H1 (cell line): ENCODE results near the gene TMUB1. TPM values are rescaled to one million over a fixed set of nuclear protein-coding genes. Genes with fewer than 3 reads are reported as not detected.

Experiments
- CTCF ChIA-PET: fragments of 300-600 bp; sonication (Branson Sonifier 250); formaldehyde crosslinking; loops from one replicate; lab custom pipeline; 2021; ENCODE audit not compliant: partially characterized antibody; lab: Charles Lee
- POLR2A ChIA-PET: fragments of 300-600 bp; sonication (Branson Sonifier 250); formaldehyde crosslinking; loops from one replicate; lab custom pipeline; 2021; ENCODE audit warnings: inconsistent platforms; ENCODE audit not compliant: partially characterized antibody; lab: Charles Lee
- DNase-seq, 2 experiments: peaks; one replicate each; pipeline versions ENCODE4 v3.0.0 to v3.0.0-alpha.2; 2010 to 2022; ENCODE audit warnings: low spot score in 2 of 2, low read depth in 1 of 2, mixed read lengths in 1 of 2
- FAIRE-seq: peaks from 2 replicates; lab custom pipeline; 2011; peaks lifted over from hg19 to GRCh38; lab: Jason Lieb, UNC
- H2AFZ ChIP-seq: 2 replicates; pipeline ENCODE4 v1.8.1; 2012; ENCODE audit warnings: low read length, inconsistent platforms
- H2AK5ac ChIP-seq: 2 replicates; pipeline ENCODE4 v1.6.1; 2013; ENCODE audit warnings: low read depth, low read length
- H2BK120ac ChIP-seq: replicated peaks from 2 replicates; pipeline ENCODE3; 2013; ENCODE audit warnings: low read depth, low read length, inconsistent platforms
- H2BK12ac ChIP-seq: 2 replicates; pipeline ENCODE4 v1.6.1; 2013; ENCODE audit warnings: low read depth, low read length
- H2BK15ac ChIP-seq: 2 replicates; pipeline ENCODE4 v1.6.1; 2013; ENCODE audit warnings: low read length
- H2BK20ac ChIP-seq: 2 replicates; pipeline ENCODE4 v1.6.1; 2013; ENCODE audit warnings: low read length
- H2BK5ac ChIP-seq: 2 replicates; pipeline ENCODE4 v1.6.1; 2013; ENCODE audit warnings: low read depth, low read length
- H3K14ac ChIP-seq: 2 replicates; pipeline ENCODE4 v1.6.1; 2013; ENCODE audit warnings: inconsistent platforms; ENCODE audit not compliant: insufficient read length
- H3K18ac ChIP-seq: 2 replicates; pipeline ENCODE4 v1.6.1; 2013; ENCODE audit warnings: low read length; ENCODE audit errors: extremely low read depth
- H3K23ac ChIP-seq: 2 replicates; pipeline ENCODE4 v1.6.1; 2013; ENCODE audit warnings: inconsistent platforms; ENCODE audit not compliant: insufficient read length
- H3K23me2 ChIP-seq: 2 replicates; pipeline ENCODE4 v1.6.1; 2013; ENCODE audit warnings: low read depth, low read length
- H3K27ac ChIP-seq: 2 replicates; pipeline ENCODE4 v1.6.1; 2011; ENCODE audit warnings: low read depth, low read length, inconsistent platforms
- H3K27me3 ChIP-seq, 4 experiments: replicated peaks in 1 of 4; 1 replicate in 1 of 4; 2 replicates in 3 of 4; pipeline versions ENCODE4 v1.6.1 to v1.8.1; 2011 to 2013; ENCODE audit warnings: low read length in 3 of 4, mild to moderate bottlenecking in 3 of 4, inconsistent platforms in 2 of 4, mixed read lengths in 2 of 4, moderate library complexity in 1 of 4; ENCODE audit not compliant: control insufficient read depth in 3 of 4, insufficient read depth in 3 of 4; ENCODE audit errors: extremely low read depth in 1 of 4
- H3K36me3 ChIP-seq, 4 experiments: 2 replicates each; pipeline versions ENCODE4 v1.6.1 to v1.8.1; 2011 to 2013; ENCODE audit warnings: mild to moderate bottlenecking in 4 of 4, low read length in 3 of 4, moderate library complexity in 2 of 4, control low read depth in 1 of 4, inconsistent platforms in 1 of 4; ENCODE audit not compliant: insufficient read depth in 4 of 4, control insufficient read depth in 2 of 4
- H3K4ac ChIP-seq: replicated peaks from 2 replicates; pipeline ENCODE3; 2013; ENCODE audit warnings: low read length, low read depth, mixed read lengths, inconsistent platforms; ENCODE audit not compliant: insufficient read length
- H3K4me1 ChIP-seq, 4 experiments: replicated peaks in 1 of 4; 1 replicate in 1 of 4; 2 replicates in 3 of 4; pipeline versions ENCODE4 v1.6.1 to v1.8.1; 2011 to 2013; ENCODE audit warnings: low read length in 3 of 4, inconsistent platforms in 2 of 4, mixed read lengths in 1 of 4; ENCODE audit not compliant: insufficient read depth in 4 of 4, control insufficient read depth in 3 of 4
- H3K4me2 ChIP-seq, 2 experiments: 2 replicates each; pipeline versions ENCODE4 v1.6.1 to v1.8.1; 2011 to 2013; ENCODE audit warnings: low read depth in 2 of 2, low read length in 2 of 2, control low read depth in 1 of 2, inconsistent platforms in 1 of 2, mild to moderate bottlenecking in 1 of 2; ENCODE audit not compliant: insufficient read depth in 1 of 2
- H3K4me3 ChIP-seq, 4 experiments: fragments of 200-600, 300-600 bp in 1 of 4; sonication (generic), shearing (Covaris generic), sonication (Bioruptor Twin) in 1 of 4; 2 replicates each; pipeline versions ENCODE4 v1.5.1 to v1.8.1; 2011 to 2016; ENCODE audit warnings: low read length in 4 of 4, low read depth in 3 of 4, control low read depth in 2 of 4, inconsistent platforms in 2 of 4, mild to moderate bottlenecking in 2 of 4, mixed read lengths in 1 of 4, moderate library complexity in 1 of 4; ENCODE audit not compliant: insufficient read depth in 2 of 4; ENCODE audit errors: extremely low read depth in 1 of 4
- H3K56ac ChIP-seq: replicated peaks from 2 replicates; pipeline ENCODE3; 2013; ENCODE audit warnings: low read depth, mild to moderate bottlenecking, mixed read lengths, low read length, inconsistent platforms; ENCODE audit not compliant: insufficient read length
- H3K79me1 ChIP-seq: 2 replicates; pipeline ENCODE4 v1.6.1; 2013; ENCODE audit warnings: low read depth, low read length, control low read depth
- H3K79me2 ChIP-seq, 2 experiments: 2 replicates each; pipeline versions ENCODE4 v1.6.1 to v1.8.1; 2012 to 2013; ENCODE audit warnings: low read length in 2 of 2, mild to moderate bottlenecking in 2 of 2, inconsistent platforms in 1 of 2; ENCODE audit not compliant: insufficient read depth in 2 of 2, control insufficient read depth in 1 of 2
- H3K9ac ChIP-seq, 4 experiments: replicated peaks in 1 of 4; 1 replicate in 1 of 4; 2 replicates in 3 of 4; pipeline versions ENCODE4 v1.6.1 to v1.8.1; 2011 to 2013; ENCODE audit warnings: low read depth in 3 of 4, low read length in 3 of 4, control low read depth in 2 of 4, mild to moderate bottlenecking in 2 of 4, moderate library complexity in 2 of 4, inconsistent platforms in 1 of 4; ENCODE audit errors: extremely low read depth in 1 of 4
- H3K9me3 ChIP-seq, 2 experiments: 2 replicates each; pipeline versions ENCODE4 v1.6.1 to v1.8.1; 2012 to 2013; ENCODE audit warnings: mild to moderate bottlenecking in 2 of 2, moderate library complexity in 2 of 2, control low read depth in 1 of 2, inconsistent platforms in 1 of 2, low read depth in 1 of 2, low read length in 1 of 2, mixed read lengths in 1 of 2; ENCODE audit not compliant: insufficient read depth in 2 of 2
- H4K20me1 ChIP-seq, 2 experiments: replicated peaks in 1 of 2; 2 replicates each; pipeline versions ENCODE3 to v1.8.1; 2011 to 2013; ENCODE audit warnings: inconsistent platforms in 2 of 2, low read length in 2 of 2, mild to moderate bottlenecking in 1 of 2; ENCODE audit not compliant: insufficient read depth in 2 of 2, control insufficient read depth in 1 of 2
- H4K5ac ChIP-seq: 2 replicates; pipeline ENCODE4 v1.6.1; 2013; ENCODE audit warnings: low read length, low read depth, mixed read lengths, inconsistent platforms; ENCODE audit not compliant: insufficient read length
- H4K8ac ChIP-seq: 2 replicates; pipeline ENCODE4 v1.8.0; 2013; ENCODE audit warnings: mild to moderate bottlenecking, moderate library complexity, low read length, inconsistent platforms; ENCODE audit not compliant: insufficient read depth; ENCODE audit errors: extremely low read depth
- H4K91ac ChIP-seq: replicated peaks from 2 replicates; pipeline ENCODE3; 2013; ENCODE audit warnings: low read length, mixed read lengths, inconsistent platforms; ENCODE audit not compliant: insufficient read length
- CBX5 ChIP-seq: fragments of 300-800, 300-1000 bp; sonication (generic); IDR thresholded peaks from 2 replicates; pipeline ENCODE4 v1.7.1; 2016; ENCODE audit warnings: antibody characterized with exemption, low read length, low read depth
- CHD1 ChIP-seq: IDR thresholded peaks from 2 replicates; pipeline ENCODE4 v1.6.1; 2012; ENCODE audit warnings: low read depth, low read length, improper control_type of control experiment
- EP300 ChIP-seq, 2 experiments: IDR thresholded peaks; 1 replicate in 1 of 2; 2 replicates in 1 of 2; pipeline ENCODE4 v1.6.1; 2011 to 2012; ENCODE audit warnings: low read depth in 2 of 2, low read length in 2 of 2, mild to moderate bottlenecking in 2 of 2, borderline replicate concordance in 1 of 2, inconsistent platforms in 1 of 2, moderate library complexity in 1 of 2
- EZH2 ChIP-seq: fragments of 200-600 bp; sonication (generic); IDR thresholded peaks from 2 replicates; pipeline ENCODE4 v1.7.1; 2012; ENCODE audit warnings: low read depth, mild to moderate bottlenecking, moderate library complexity, low read length, inconsistent platforms; ENCODE audit not compliant: severe bottlenecking
- GABPA ChIP-seq: IDR thresholded peaks from 2 replicates; pipeline ENCODE4 v1.6.1; 2011; ENCODE audit warnings: mild to moderate bottlenecking, low read length, moderate library complexity, borderline replicate concordance; ENCODE audit not compliant: insufficient read depth
- HDAC2 ChIP-seq, 2 experiments: fragments of 300-600 bp in 1 of 2; sonication (generic) in 1 of 2; IDR thresholded peaks; 2 replicates each; pipeline ENCODE4 v1.6.1; 2011 to 2012; ENCODE audit warnings: low read depth in 2 of 2, low read length in 2 of 2, mild to moderate bottlenecking in 2 of 2, moderate library complexity in 2 of 2, borderline replicate concordance in 1 of 2, inconsistent platforms in 1 of 2
- PHF8 ChIP-seq: fragments of 200-600 bp; sonication (generic); conservative IDR thresholded peaks from 2 replicates; pipeline ENCODE4 v1.7.1; 2012; ENCODE audit warnings: low read depth, mild to moderate bottlenecking, inconsistent platforms, low read length, moderate library complexity
- RBBP5 ChIP-seq: IDR thresholded peaks from 2 replicates; pipeline ENCODE4 v1.7.1; 2012; ENCODE audit warnings: low read depth, mild to moderate bottlenecking, inconsistent platforms, low read length, moderate library complexity, borderline replicate concordance
- RFX5 ChIP-seq: IDR thresholded peaks from 2 replicates; pipeline ENCODE4 v1.6.1; 2011; ENCODE audit warnings: low read depth, low read length, improper control_type of control experiment, borderline replicate concordance
- TBP ChIP-seq: IDR thresholded peaks from 2 replicates; pipeline ENCODE4 v1.6.1; 2011; ENCODE audit warnings: low read depth, low read length, improper control_type of control experiment
- WGBS, 2 experiments: shearing (Covaris generic) in 1 of 2; methylation state at CpG; one replicate each; pipeline versions ENCODE4 v1.1.6 to v1.1.7; 2013 to 2015; ENCODE audit warnings: low lambda C conversion rate in 2 of 2, mixed read lengths in 2 of 2, inconsistent platforms in 1 of 2, low coverage in 1 of 2, missing lambda C conversion rate in 1 of 2; ENCODE audit not compliant: insufficient replicate concordance in 2 of 2, insufficient coverage in 1 of 2, insufficient read length in 1 of 2; ENCODE audit errors: extremely low coverage in 1 of 2, missing lambda C conversion rate in 1 of 2; 5-methylcytosine and 5-hydroxymethylcytosine counted together
- polyA plus RNA-seq, 7 experiments: library from polyadenylated mRNA; depleted of rRNA in 3 of 7; stranded (reverse) in 5 of 7; unstranded in 2 of 7; fragments of >200 nt in 5 of 7; fragments of 200-250 nt in 2 of 7; gene quantifications; 1 replicate in 5 of 7; 2 replicates in 1 of 7; 4 replicates in 1 of 7; pipeline versions ENCODE4 v1.2.1 to v1.2.3, GENCODE V29; 2011 to 2013; ENCODE audit warnings: missing spikeins in 2 of 7, mixed read lengths in 2 of 7
- total RNA-seq: library from RNA; stranded (reverse); fragmentation: NEBNext Ultra II Directional; extraction: Animal tissue kit (Norgen Biotek cat#: 25700); gene quantifications from 2 replicates; pipeline ENCODE4 v1.2.1, GENCODE V29; 2021

Gene TMUB1
- total and polyA plus RNA-seq, 2 of the 8 experiments (the other 6 are each of a cell fraction or from before 2014, with no cell fraction given): 41.4 to 56.2 TPM

DNA sequence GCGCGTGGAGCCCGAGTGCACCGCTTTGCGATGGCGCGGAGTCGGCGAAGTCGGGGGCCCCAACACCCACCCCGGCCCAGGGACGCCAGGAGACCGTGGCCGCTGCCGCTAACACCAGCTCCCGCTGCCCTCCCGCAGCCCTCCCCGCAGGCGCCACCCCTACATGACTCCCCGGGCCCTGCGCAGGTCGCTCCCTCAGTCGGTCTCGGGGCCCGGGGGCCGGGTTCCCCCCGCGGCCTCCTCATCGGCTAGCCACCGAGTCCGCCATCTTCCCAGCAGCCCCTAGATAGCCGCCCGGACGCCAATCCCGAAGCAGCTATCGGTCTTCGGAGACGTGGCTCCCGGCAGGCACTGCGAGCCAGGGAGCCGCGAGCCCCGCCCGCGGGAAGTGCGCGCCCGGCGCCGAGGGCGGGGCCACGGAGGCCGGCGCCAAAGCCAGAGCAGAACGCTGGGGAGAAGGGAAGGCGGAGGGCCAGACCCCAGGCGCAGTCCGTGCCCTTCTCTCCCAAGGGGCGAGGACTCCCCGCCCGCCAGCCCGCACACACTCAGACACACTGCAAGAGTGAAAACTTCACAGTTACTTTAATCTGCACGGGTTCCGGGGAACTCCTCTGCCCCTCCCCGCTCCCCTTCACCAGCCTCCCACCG lies 2.6 kb downstream of the TMUB1 start, which contains the start of gene FASTK:
FASTK (minus strand) TSS at position 288 of the 648 bp plus-strand sequence; CDS start at position 245, 43 bp downstream.
- Histone ChIP-seq H3K9ac (peak within 1 kb of the TSS; percentile 86 to 89 (median 88)), H3K18ac (peak within 1 kb of the TSS; percentile 78), H4K91ac (peak within 1 kb of the TSS; percentile 92), H3K9me3 (no peaks in the 10 kb centered on the region), H3K14ac (no peak within 1 kb of the TSS), H3K23me2 (peaks cover 22% of the 10 kb centered on the region), H2BK5ac (peak within 1 kb of the TSS; percentile 71; the same call in 1 of the 2 replicates), H4K20me1 (peaks cover 16 to 18% of the 10 kb centered on the region in 2 experiments), H2BK15ac (peak within 1 kb of the TSS; percentile 97), H3K4me2 (peak within 1 kb of the TSS; percentile 95 to 100), H3K79me2 (peaks cover 0 to 10% of the 10 kb centered on the region in 2 experiments; a peak in 1 of 4 replicates), H4K5ac (peak within 1 kb of the TSS; percentile 86), H3K23ac (no peak within 1 kb of the TSS), H3K4ac (peak within 1 kb of the TSS; percentile 88), H3K36me3 (peaks cover 0 to 7% (median 5%) of the 10 kb centered on the region in 4 experiments; a peak in 7 of 8 replicates), H2BK120ac (peak within 1 kb of the TSS; percentile 59), H3K27ac (peak within 1 kb of the TSS; percentile 76), H3K27me3 (peaks cover 0 to 7% (median 5%) of the 10 kb centered on the region in 4 experiments; a peak in 5 of 7 replicates), H3K4me3 (peak within 1 kb of the TSS; percentile 79 to 94 (median 88)), H3K79me1 (peaks cover 12% of the 10 kb centered on the region), H4K8ac (peak within 1 kb of the TSS; percentile 93), H3K4me1 (peaks cover 3 to 43% (median 27%) of the 10 kb centered on the region in 4 experiments), H2BK12ac (0 out of 2 replicates have a peak within 1 kb of the TSS, but pooled peaks have one; percentile 17), H2BK20ac (no peak within 1 kb of the TSS), H3K56ac (peak within 1 kb of the TSS; percentile 73), H2AFZ (no peak within 1 kb of the TSS), H2AK5ac (no peak within 1 kb of the TSS)
- ChIA-PET POLR2A (interaction anchor here (0.8 to 2.5 kb wide), 10 partner anchors 13 to 83 kb away, joined by 3 to 17 read pairs (median 4); no protein-coding TSS in a partner anchor), CTCF (interaction anchor here (1.0 to 6.0 kb wide), 4 partner anchors 23 to 63 kb away, joined by 3 to 23 read pairs (median 3); partner anchors contain the start of gene CDK5)
- WGBS, 2 experiments: 2% methylated on average over 36 of the region's 66 CpGs; no CpG with 5 or more reads in 1 of the 2 experiments
- DNase-seq: peak in 1 of 2 experiments; percentile 88
- no peak for FAIRE-seq
- TF ChIP-seq CHD1: no peak
- no peak for TF ChIP-seq HDAC2 (IDR thresholded peaks at IDR 0.05; ENCODE audit: borderline replicate concordance in 1 of 2, low read depth in 2 of 2, low read length in 2 of 2)
- TF ChIP-seq EP300 (IDR thresholded peaks at IDR 0.05; ENCODE audit: borderline replicate concordance in 1 of 2, low read depth in 2 of 2, low read length in 2 of 2): 0 out of 3 replicates have a peak, but pooled peaks of 1 of the 2 experiments have one; percentile 42
- TF ChIP-seq PHF8: peak; percentile 85
- no peak for TF ChIP-seq CBX5
- TF ChIP-seq GABPA: 0 out of 2 replicates have a peak, but pooled peaks have one; percentile 13
- TF ChIP-seq RFX5: no peak
- peak; percentile 62; the same call in 1 of the 2 replicates for TF ChIP-seq TBP
- no peak for TF ChIP-seq EZH2
- TF ChIP-seq RBBP5: no peak; the same call in 1 of the 2 replicates
